Middle frontal gyrus (tissue), 1 donor: ENCODE results near the gene ADGRG3.
A peak's percentile ranks its signal among the peaks of the same experiment; 100 is the strongest.

Source experiments
- DNase-seq: peaks from one replicate; pipeline ENCODE4 v3.0.0-alpha.2; 2015; ENCODE audit warnings: low spot score; ENCODE audit errors: extremely low spot score

The ADGRG3 gene

DNA sequence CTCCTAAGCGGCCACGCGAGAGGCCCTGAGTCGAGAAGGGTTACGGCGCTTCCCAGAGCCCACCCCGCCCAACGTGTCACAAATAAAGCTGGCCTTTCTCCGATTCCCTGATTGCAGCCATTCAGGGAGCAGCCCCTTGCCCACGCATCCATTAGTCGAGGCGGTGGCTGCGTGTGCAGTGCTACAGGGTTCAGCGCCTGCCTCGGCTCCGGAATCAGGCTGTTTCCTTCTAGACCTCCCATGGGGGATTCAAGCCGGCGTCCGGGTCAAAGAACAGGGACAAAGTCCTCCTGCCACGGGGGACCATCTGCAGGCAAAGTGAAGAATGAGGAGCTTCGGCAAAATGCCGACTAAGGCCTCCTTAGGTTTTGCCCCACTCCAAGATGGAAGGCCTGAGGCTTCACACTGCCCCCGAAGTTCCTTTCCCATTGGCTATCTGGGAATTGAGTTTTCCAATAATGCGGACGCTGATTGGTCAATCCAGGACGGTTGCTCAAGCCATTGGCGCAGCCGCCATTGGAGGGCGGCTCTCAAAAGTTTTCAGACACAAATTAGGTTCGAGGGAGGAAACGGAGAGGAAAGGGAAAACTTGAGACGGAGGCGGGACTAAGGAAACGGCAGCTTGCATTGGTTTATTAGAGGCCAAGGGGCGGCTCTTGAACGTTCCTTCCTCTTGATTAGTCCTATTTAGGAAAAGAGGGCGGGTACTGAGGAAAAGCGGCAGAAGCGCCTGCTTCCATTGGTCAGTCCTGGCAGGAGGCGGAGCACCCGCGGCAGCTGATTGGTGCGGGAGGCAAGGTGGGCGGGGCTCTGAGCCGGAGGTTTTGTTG, 67.0 kb downstream of the ADGRG3 start:
- DNase-seq = peak; percentile 100

DNA sequence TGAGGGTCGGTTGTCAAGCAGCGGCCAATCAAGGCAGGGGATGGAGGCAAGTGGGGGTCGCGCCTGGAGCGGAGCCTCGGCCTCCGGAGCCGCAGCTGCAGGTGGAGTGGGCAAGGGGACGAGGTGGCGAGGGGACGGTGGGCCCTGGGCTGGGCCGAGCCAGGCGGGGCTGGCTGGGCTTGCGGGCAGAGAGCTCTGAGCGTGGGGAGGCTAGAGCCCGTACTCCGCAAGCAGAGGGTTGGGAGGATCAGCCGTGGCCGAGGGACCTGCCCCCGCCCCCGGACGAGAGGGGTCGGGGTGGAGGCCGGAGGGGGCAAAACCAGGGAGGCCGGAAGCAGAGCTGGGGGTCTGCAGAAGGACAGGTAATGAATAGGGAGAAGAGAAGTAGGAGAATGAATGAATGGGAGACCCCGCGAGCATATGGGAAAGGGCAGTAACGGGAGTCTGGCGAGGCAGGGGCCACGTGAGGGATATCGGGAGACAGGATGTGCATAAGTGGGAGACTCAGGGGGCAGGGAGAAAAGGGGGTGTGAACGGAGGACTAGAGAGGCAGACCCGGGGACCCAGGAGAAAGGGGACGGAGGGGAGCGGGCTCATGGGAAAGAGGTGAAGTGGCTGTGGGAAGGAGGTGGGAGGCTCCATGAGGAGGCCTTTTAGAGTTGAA, 67.8 kb downstream of the ADGRG3 start, which contains the start of gene KATNB1:
Gene KATNB1, plus strand, starts transcription at position 16 of the 664 bp plus-strand sequence. CDS start 1,474 bp downstream, outside the sequence.
- no peak for DNase-seq

DNA sequence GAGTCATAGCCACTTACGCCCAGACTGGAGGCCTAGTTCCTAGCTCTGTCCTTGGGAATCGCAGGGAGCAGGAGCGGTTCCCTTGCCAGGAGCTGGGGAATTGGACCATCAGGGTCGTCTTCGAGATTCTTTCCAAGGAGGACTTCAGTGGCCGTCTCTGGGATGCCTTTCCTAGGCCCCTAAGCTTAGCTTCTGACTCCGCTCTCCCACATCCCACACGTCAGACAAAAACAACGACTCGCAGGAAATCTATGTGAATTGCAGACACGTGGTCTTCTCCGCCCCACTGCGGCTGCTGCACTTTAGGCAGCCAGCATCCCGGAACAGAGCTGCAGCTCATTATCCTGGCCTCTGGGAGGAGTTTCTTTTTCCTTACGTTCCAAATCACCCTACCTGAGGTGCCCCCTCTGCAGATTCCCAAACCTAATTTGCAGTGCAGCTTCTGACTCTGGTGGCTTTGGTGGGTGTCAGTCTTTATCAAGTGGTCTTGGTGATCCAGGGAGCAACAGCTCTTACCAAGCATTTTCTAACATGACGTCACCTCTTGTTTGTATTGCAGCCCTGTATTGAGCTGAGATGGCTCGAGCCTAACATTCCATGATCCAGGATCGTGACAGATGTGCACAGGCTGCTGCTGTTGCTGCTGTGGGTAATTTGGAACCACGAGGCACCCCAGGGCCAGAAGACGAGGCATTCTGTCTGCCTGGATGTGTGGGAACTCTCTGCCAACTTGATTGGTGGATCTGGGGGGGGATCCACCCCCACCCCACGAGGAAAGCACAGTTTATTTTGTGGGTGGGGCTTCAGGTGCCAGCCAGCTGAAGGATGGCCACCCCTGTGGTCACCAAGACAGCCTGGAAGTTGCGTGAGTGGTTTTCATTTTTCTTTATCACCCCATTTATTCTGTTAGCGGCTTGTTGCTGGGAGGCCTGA, 68.6 kb downstream of the ADGRG3 start:
- DNase-seq = no peak

DNA sequence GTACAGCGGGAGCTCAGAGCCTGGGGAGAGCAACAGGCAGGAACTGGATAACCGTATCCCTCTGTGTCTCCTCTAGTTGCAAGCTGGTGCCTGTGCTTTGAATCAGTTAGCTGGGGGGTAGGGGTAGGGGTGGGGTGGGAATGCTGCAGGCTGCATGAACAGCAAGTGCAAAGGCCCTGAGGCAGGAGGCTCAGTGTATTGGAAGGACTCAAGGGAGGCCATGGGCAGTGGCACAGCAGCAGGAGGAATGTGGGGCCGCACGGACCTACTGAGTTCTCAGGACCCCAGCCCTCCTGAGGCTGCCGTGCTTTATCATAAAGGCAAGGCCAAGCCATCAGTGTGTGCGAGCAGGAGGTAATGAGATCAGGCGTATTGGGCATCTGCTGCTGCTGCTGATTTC, 70.7 kb downstream of the ADGRG3 start:
- DNase-seq = no peak
